Measurements from ENCODE around the gene UROS.

UROS gene

DNA sequence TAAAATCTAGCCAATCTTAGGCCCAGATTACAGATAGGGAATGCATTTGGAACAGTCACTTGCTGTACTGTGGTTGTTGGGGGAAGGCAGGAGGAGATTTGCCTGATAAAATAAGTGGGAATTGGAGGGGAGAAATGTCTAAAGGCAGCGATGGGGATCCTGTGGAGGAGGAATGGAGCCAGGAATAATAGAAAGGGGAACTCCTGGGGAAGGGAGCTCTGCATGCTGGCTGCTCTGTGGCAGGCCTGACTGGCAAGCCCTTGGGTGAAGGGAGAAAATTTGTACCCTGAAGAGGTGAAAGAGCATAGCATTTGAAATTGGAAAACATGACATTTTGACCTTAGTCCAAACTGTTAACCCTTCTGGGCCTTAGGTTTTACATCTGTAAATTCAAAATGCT lies 61.1 kb downstream of the UROS start:
- no peak for DNase-seq

GRCh38 chr10:125757742-125758141 lies 65.3 kb downstream of the UROS start:
- DNase-seq = no peak

- no peak for DNase-seq
Measured at GRCh38 chr10:125756853-125757487, 66.1 kb downstream of the UROS start.

DNA sequence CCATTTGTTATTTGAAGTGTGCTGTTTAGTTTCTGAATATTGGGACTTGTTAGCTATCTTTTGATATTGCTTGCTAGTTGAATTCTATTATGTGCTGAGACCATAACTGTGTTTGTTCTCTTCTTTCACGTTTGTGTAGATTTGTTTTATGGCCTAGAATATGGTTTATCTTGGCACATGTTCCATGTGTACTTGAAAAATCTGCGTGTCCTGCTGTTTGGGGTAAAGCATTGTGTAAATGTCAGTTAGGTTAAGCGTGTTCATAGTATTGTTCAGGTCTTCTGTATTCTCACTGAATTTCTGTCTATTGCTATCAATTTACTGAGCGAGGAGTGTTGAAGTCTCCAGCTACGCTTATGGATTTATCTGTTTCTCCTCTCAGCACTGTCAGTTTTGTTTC lies 66.9 kb downstream of the UROS start:
- DNase-seq = peak; percentile 24

GRCh38 chr10:125747417-125747816 lies 75.6 kb downstream of the UROS start:
- DNase-seq = no peak

- no peak for DNase-seq
Measured at GRCh38 chr10:125744909-125745308, 78.1 kb downstream of the UROS start.

DNA sequence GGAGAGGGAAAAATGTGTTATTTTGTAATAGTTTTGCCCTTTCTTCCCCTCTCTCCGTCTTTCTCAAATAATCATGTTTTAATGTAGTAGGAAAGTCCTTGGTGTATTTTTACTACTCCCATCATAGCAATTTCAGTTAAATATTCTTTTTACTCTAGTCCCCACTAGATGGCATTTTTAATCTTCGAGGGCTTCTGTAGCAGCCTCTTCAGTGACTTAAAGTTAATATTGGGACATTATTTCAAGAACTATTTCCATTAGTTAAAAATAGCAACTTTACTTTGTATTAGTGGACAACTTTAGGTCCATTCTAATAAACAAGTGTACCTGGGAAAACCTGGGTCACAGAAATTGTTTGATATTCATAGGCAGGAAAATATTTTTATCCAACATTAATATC lies 80.6 kb downstream of the UROS start:
- DNase-seq = no peak

GRCh38 chr10:125739994-125740679 lies 82.9 kb downstream of the UROS start:
- no peak for DNase-seq

Data from NCI-H345 (cell line).